Esophagus muscularis mucosa (tissue), 3 donors: Measurements from ENCODE around the gene SLC12A7.

ENCODE experiments used
- POLR2A ChIP-seq: fragments of 450-650 bp; IDR thresholded peaks from one replicate; pipeline ENCODE4 v1.6.1; 2017; ENCODE audit warnings: antibody characterized with exemption, moderate library complexity, mild to moderate bottlenecking, low read depth
- TF ChIP-seq, protein P1 (sequence below), 3 experiments: fragments of 200-600 bp in 2 of 3; fragments of 450-650 bp in 1 of 3; sonication (generic) in 2 of 3; IDR thresholded peaks; one replicate each; pipeline ENCODE4 v1.5.1; 2017 to 2019; ENCODE audit warnings: antibody characterized with exemption in 3 of 3, mild to moderate bottlenecking in 2 of 3, moderate library complexity in 1 of 3

DNA sequence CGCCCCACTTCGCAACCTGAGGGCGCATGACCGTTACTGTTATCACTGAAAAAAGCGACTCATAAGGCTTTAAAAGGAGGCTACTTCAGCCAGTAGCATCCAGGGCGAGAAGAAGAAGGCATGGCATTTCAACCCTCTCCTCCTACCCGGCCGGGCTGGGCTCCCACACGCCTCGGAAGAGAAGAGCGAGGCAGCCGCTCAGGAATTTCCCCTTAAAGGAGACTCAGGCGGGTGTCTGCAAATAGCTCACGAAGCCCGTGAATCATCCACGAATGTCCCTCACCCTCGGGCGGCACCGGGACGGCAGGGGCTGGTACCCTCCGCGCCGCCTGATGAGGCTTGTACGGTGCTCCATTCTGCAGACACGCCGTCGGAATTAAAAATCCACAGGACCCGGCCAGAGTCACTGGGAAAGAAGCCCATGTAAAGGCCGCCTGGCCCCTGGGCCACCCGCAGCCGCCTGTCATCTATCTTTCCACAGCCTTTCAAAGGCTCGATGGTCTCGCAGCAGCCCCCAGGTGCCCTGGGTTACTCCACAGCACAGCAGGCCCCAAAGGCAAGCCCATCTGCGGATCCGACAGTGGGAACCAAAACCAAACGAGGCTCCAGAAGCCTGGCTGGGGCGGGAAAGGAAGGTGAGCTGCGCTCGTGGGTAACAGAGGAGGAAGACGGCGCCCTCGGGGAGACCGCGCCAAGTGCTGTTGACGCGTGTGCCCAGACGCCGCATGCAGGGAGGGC is 11.8 kb downstream of the SLC12A7 start:
- no peak for TF ChIP-seq POLR2A
- TF ChIP-seq, protein P1, sequence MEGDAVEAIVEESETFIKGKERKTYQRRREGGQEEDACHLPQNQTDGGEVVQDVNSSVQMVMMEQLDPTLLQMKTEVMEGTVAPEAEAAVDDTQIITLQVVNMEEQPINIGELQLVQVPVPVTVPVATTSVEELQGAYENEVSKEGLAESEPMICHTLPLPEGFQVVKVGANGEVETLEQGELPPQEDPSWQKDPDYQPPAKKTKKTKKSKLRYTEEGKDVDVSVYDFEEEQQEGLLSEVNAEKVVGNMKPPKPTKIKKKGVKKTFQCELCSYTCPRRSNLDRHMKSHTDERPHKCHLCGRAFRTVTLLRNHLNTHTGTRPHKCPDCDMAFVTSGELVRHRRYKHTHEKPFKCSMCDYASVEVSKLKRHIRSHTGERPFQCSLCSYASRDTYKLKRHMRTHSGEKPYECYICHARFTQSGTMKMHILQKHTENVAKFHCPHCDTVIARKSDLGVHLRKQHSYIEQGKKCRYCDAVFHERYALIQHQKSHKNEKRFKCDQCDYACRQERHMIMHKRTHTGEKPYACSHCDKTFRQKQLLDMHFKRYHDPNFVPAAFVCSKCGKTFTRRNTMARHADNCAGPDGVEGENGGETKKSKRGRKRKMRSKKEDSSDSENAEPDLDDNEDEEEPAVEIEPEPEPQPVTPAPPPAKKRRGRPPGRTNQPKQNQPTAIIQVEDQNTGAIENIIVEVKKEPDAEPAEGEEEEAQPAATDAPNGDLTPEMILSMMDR (IDR thresholded peaks at IDR 0.05), result no peak
